ENCODE measurements around the gene GTF3A.

The GTF3A gene

GRCh38 chr13:27415116-27415515, 9.3 kb upstream of the GTF3A start:
- no peak for DNase-seq (ENCODE audit: low read depth)
- no peak for TF ChIP-seq CTCF (conservative IDR thresholded peaks at IDR 0.05; ENCODE audit: control insufficient read depth, insufficient read depth, low read depth, low read length)
- H3K4me3 ChIP-seq (ENCODE audit: control insufficient read depth, low read depth, low read length), result no peak overlapping the region

GRCh38 chr13:27419328-27419727, 5.1 kb upstream of the GTF3A start:
- TF ChIP-seq CTCF (conservative IDR thresholded peaks at IDR 0.05; ENCODE audit: control insufficient read depth, insufficient read depth, low read depth, low read length), result no peak
- no peak for DNase-seq (ENCODE audit: low read depth)
- H3K4me3 ChIP-seq (ENCODE audit: control insufficient read depth, low read depth, low read length), result no peak overlapping the region

GRCh38 chr13:27421101-27421871, 3.1 kb upstream of the GTF3A start:
- DNase-seq (ENCODE audit: low read depth), result no peak
- TF ChIP-seq CTCF (conservative IDR thresholded peaks at IDR 0.05; ENCODE audit: control insufficient read depth, insufficient read depth, low read depth, low read length), result no peak
- no peak overlapping the region for H3K4me3 ChIP-seq (ENCODE audit: control insufficient read depth, low read depth, low read length)

GRCh38 chr13:27423333-27423732, 1.1 kb upstream of the GTF3A start:
- no peak for TF ChIP-seq CTCF (conservative IDR thresholded peaks at IDR 0.05; ENCODE audit: control insufficient read depth, insufficient read depth, low read depth, low read length)
- no peak overlapping the region for H3K4me3 ChIP-seq (ENCODE audit: control insufficient read depth, low read depth, low read length)

GRCh38 chr13:27425158-27425917, 919 bp downstream of the GTF3A start:
- H3K4me3 ChIP-seq (ENCODE audit: control insufficient read depth, low read depth, low read length), result peak overlapping the region; percentile 73
- DNase-seq (ENCODE audit: low read depth), result peak; percentile 42
- no peak for TF ChIP-seq CTCF (conservative IDR thresholded peaks at IDR 0.05; ENCODE audit: control insufficient read depth, insufficient read depth, low read depth, low read length)

More at GRCh38 chr13:27423333-27423732, 1.1 kb upstream of the GTF3A start:
- no peak for DNase-seq (ENCODE audit: low read depth)

- TF ChIP-seq CTCF (conservative IDR thresholded peaks at IDR 0.05; ENCODE audit: control insufficient read depth, insufficient read depth, low read depth, low read length), result peak; percentile 53
- H3K4me3 ChIP-seq (ENCODE audit: control insufficient read depth, low read depth, low read length), result peak overlapping the region; percentile 73
- DNase-seq (ENCODE audit: low read depth), result peak; percentile 86
These were observed 1.7 kb downstream of the GTF3A start for GRCh38 chr13:27425918-27426630.

All from fibroblast of mammary gland (primary cell).